HT-29 (cell line): Measurements from ENCODE around the gene LBHD2. TPM values are rescaled to one million over a fixed set of nuclear protein-coding genes. Genes with fewer than 3 reads are reported as not detected.

Experiments
- DNase-seq: peaks from one replicate; pipeline ENCODE4 v3.0.0-alpha.2; 2015; ENCODE audit warnings: low spot score
- total RNA-seq: library from RNA; depleted of rRNA; stranded (reverse); fragments of >200 nt; shearing (Covaris generic); gene quantifications from 2 replicates; pipeline ENCODE4 v1.2.3, GENCODE V29; 2014; rRNA removed

LBHD2 gene
- total RNA-seq, 1 experiment from 2014 or later: not detected

- no peak for DNase-seq
Measured at GRCh38 chr14:103130017-103130764, 46.2 kb downstream of the LBHD2 start.

- DNase-seq: no peak
Measured at GRCh38 chr14:103130965-103131364, 47.0 kb downstream of the LBHD2 start.

DNA sequence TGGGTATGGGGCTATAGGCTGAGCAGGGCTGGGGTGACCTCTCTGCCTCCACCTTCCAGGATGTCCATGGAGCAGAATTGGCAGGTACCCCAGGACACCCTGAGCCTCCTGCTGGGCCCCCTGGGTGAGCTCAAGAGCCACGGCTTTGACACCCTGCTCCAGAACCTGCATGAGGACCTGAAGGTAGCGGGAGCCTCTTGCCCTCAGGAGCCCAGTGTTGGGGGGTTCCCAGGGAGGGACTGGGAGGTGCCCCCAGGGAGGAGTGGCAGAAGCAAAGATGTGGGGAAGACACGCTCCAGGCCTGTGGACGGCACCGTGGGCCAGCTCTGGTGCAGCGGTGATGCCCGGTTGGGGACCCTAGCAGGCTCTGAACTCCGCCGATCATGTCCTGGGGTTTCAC is 47.6 kb downstream of the LBHD2 start:
- no peak for DNase-seq

DNA sequence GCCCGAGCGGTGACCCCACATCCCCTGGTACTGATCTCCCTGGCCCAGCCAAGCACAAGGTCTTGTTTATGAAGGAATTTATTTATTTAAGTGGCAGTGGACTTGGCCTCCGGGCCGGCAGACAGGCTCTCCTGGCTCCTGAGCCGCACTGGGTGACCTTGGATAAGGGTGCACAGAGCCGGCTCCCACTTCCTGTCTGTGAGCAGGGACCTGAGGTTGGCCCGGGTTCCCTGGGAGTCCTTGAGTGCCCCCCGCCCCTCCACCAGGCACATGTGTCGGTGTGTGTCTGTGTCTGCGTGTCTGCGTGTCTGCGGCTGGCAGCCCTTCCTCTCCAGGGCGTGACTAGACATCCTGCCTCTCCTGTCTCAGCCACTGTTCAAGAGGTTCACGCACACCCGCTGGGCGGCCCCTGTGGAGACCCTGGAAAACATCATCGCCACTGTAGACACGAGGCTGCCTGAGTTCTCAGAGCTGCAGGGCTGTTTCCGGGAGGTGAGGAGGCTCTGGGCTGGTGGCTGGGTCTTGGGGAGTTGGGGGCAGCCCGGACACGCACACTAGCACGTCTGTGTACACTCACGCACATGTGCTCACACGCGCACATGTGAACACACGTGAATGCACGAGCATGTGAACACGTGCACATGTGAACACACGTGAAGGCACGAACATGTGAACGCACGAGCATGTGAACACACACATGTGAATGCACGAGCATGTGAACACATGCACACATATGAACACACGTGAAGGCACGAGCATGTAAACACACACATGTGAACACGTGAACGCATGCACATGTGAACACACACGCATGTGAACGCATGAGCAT is 48.6 kb downstream of the LBHD2 start:
- DNase-seq: no peak

- DNase-seq: no peak
Measured at GRCh38 chr14:103133210-103134140, 49.5 kb downstream of the LBHD2 start.

DNA sequence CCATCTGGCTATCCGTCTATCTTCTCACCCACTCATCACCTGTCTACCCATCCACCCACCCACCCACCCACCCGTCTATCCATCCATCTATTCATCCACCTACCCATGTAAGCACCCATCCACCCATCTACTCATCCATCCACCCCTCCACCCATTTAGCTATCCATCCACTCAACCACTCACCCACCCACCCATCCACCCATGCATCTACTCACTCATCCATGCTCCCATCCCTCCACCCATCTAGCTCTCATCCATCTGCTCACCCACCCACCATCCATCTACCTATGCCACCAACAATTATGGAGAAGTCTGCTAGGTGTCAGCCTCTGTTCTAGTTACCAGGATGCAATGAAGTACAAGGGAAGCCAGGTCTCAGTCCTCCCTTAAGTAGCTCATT is 50.4 kb downstream of the LBHD2 start:
- no peak for DNase-seq

- DNase-seq: no peak
Measured at GRCh38 chr14:103134919-103135318, 50.9 kb downstream of the LBHD2 start.

GRCh38 chr14:103135333-103136260 is 51.6 kb downstream of the LBHD2 start:
- no peak for DNase-seq

- peak; percentile 67 for DNase-seq
Measured at GRCh38 chr14:103136388-103137271, 52.6 kb downstream of the LBHD2 start.

DNA sequence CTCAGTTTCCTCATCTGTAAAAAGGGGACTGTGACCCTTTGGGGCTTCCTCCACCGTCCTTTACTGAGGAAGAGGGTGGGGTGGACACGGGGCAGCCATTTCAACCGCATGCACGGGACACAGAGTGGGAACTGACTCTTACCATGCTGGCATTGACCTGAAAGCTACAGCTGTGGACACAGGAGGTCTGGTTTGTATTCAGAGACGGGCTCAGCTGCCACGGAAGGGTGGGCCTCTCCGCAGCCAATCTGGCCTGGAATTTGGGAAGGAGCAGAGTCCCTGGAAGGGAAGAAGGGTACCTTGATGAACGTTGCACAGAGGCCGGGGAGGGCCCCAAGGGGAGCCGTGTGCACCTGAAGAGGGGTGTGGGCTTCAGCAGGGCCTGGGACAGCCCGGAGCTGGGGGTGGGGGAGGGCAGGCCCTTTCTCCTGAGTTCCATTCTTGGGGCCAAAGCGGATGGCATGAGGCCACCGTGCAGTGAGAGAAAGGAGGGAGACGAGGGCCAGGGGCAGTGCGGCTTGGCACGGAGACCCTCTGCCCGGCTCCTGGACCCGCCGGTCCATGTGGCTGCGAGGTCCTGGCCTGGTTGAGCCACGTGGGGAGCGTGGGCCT is 53.8 kb downstream of the LBHD2 start:
- DNase-seq: no peak

GRCh38 chr14:103138301-103139131 is 54.5 kb downstream of the LBHD2 start:
- DNase-seq: no peak

DNA sequence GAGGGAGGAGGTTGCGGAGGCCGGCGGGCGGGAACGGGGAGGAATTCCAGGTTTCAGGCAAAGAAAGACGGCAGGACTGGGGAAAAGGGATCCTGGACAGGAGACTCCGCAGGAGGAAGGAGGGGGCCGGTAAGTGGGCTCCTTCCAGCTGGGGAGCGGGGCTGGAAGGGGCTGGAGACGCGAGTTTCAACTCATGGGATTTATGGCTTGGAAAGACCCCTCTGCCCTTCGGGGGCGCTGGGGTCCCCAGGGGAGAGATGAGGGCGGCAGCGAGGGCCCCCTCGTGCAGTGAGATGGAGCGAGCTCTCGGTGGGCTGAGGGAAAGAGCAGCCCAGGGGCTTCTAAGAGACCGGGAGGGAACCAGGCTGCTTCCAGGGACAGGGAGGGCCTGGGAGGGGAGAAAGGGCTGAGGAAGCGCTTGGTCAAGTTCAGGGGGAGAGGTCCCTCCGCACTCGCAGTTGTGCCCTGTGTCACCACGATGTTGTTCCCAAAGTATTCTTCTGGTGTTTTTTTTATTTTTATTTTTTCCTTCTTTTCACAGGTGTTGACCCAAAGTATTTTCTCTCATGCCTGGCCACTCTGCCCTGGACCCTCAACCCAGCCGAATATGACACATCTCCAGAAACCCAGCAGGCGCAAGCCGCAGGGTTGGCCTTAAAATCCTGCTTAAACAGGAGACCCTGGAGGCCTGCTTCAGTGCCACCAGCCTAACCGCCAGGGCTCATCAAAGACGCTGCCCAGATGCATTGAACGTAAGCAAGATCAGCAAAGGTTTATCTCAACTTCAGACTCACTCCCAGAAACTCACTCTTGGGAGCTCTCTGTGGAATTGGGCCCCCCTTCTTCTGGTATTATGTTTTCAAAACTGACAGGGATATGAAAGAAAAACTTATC is 55.4 kb downstream of the LBHD2 start:
- no peak for DNase-seq

Other genes starting within 250 kb of the LBHD2 start
- 2.5 and 9.2 TPM in 2 replicates for gene AMN, start 161.5 kb upstream of the LBHD2 start, total RNA-seq
- gene CDC42BPB, start 26.7 kb upstream of the LBHD2 start, total RNA-seq: 40.0 and 51.0 TPM in 2 replicates
- gene EXOC3L4, start 10.5 kb downstream of the LBHD2 start, total RNA-seq: 3.9 and 6.2 TPM in 2 replicates
- gene TNFAIP2, start 39.3 kb downstream of the LBHD2 start, total RNA-seq: 145 and 168 TPM in 2 replicates